CD4-positive, alpha-beta memory T cell (primary cell): ENCODE results near the gene KIAA0513. TPM values are rescaled to one million over a fixed set of nuclear protein-coding genes. Genes with fewer than 3 reads are reported as not detected.
A peak's percentile ranks its signal among the peaks of the same experiment; 100 is the strongest.

ENCODE experiments used
- CTCF ChIA-PET: fragments of 350-600 bp; sonication (Branson Sonifier 250); formaldehyde crosslinking; loops from one replicate; lab custom pipeline; 2021; ENCODE audit warnings: inconsistent platforms; ENCODE audit not compliant: partially characterized antibody; lab: Charles Lee
- POLR2A ChIA-PET: fragments of 350-600 bp; sonication (Branson Sonifier 250); formaldehyde crosslinking; loops from one replicate; lab custom pipeline; 2021; ENCODE audit not compliant: partially characterized antibody; lab: Charles Lee
- DNase-seq, 5 donors: peaks; one replicate each; pipeline versions ENCODE4 v3.0.0 to v3.0.0-alpha.2; 2020 to 2022; ENCODE audit warnings: mixed read lengths in 1 of 5
- H3K27ac ChIP-seq: one replicate; pipeline ENCODE4 v1.7.0; 2013; ENCODE audit warnings: low read depth, low read length
- H3K27me3 ChIP-seq: 2 replicates; pipeline ENCODE4 v1.7.0; 2013; ENCODE audit warnings: mild to moderate bottlenecking, low read length, moderate library complexity; ENCODE audit not compliant: insufficient read depth
- H3K36me3 ChIP-seq: 2 replicates; pipeline ENCODE4 v1.7.0; 2013; ENCODE audit warnings: mild to moderate bottlenecking, low read length, moderate library complexity; ENCODE audit not compliant: insufficient read depth
- H3K4me1 ChIP-seq: 2 replicates; pipeline ENCODE4 v1.7.0; 2013; ENCODE audit warnings: mild to moderate bottlenecking, low read length, moderate library complexity; ENCODE audit not compliant: insufficient read depth
- H3K4me3 ChIP-seq, 2 donors: one replicate each; pipeline ENCODE4 v1.7.0; 2013; ENCODE audit warnings: low read length in 2 of 2, mild to moderate bottlenecking in 1 of 2
- H3K9me3 ChIP-seq, 2 donors: one replicate each; pipeline ENCODE4 v1.7.0; 2013; ENCODE audit warnings: low read length in 2 of 2, control low read depth in 1 of 2; ENCODE audit not compliant: control insufficient read depth in 1 of 2
- H3K27ac Mint-ChIP-seq, 7 donors: one replicate each; pipeline ENCODE4 v1.8.0; 2020 to 2021; ENCODE audit warnings: mixed read lengths in 7 of 7, mild to moderate bottlenecking in 6 of 7, inconsistent platforms in 3 of 7, moderate library complexity in 3 of 7
- H3K27me3 Mint-ChIP-seq, 2 donors: one replicate each; pipeline ENCODE4 v1.8.0; 2020 to 2021; ENCODE audit warnings: mixed read lengths in 2 of 2
- H3K36me3 Mint-ChIP-seq, 2 donors: one replicate each; pipeline ENCODE4 v1.8.0; 2020 to 2021; ENCODE audit warnings: mixed read lengths in 2 of 2, inconsistent platforms in 1 of 2, mild to moderate bottlenecking in 1 of 2
- H3K4me1 Mint-ChIP-seq, 4 donors: one replicate each; pipeline ENCODE4 v1.8.0; 2020 to 2021; ENCODE audit warnings: mixed read lengths in 4 of 4, mild to moderate bottlenecking in 1 of 4
- H3K4me3 Mint-ChIP-seq, 8 donors: one replicate each; pipeline ENCODE4 v1.8.0; 2020 to 2021; ENCODE audit warnings: mixed read lengths in 8 of 8, mild to moderate bottlenecking in 7 of 8, moderate library complexity in 6 of 8, inconsistent platforms in 3 of 8
- H3K9me3 Mint-ChIP-seq, 8 donors: one replicate each; pipeline ENCODE4 v1.8.0; 2020 to 2021; ENCODE audit warnings: mixed read lengths in 8 of 8, mild to moderate bottlenecking in 5 of 8, inconsistent platforms in 3 of 8, moderate library complexity in 1 of 8
- intact Hi-C: fragments of 100-400 bp; cut with micrococcal nuclease; formaldehyde crosslinking; loops from one replicate; pipeline ENCODE4 v1.15.1; 2023
- polyA plus RNA-seq, 2 donors: library from polyadenylated mRNA; unstranded; fragments of 300-500 nt; fragmentation: Illumina TruSeq; gene quantifications; one replicate each; pipeline ENCODE4 v1.2.3, GENCODE V29; 2021
- total RNA-seq, 2 experiments: library from RNA; stranded (reverse); gene quantifications; one replicate each; pipeline ENCODE4 v1.2.3, GENCODE V29; 2021

KIAA0513 gene
- total and polyA plus RNA-seq, 4 experiments from 2014 or later = 1.3 to 19.0 (median 14.8) TPM

- ChIA-PET POLR2A (no interaction called here), CTCF (interaction anchor here (3.5 kb wide), 1 partner anchor 8 kb away, joined by 26 read pairs; no protein-coding TSS in a partner anchor)
- no peak overlapping the region for H3K4me3 Mint-ChIP-seq
- intact Hi-C loops = no loop called here
- Histone ChIP-seq H3K27me3 (no peaks in the 10 kb centered on the region), H3K27ac (no peak overlapping the region), H3K9me3 (no peaks in the 10 kb centered on the region), H3K4me3 (no peak overlapping the region), H3K4me1 (peaks cover 37% of the 10 kb centered on the region), H3K36me3 (no peaks in the 10 kb centered on the region)
- H3K9me3 Mint-ChIP-seq = no peaks in the 10 kb centered on the region
- H3K27me3 Mint-ChIP-seq = no peaks in the 10 kb centered on the region
- DNase-seq = no peak
- H3K4me1 Mint-ChIP-seq = peaks cover 18 to 39% (median 28%) of the 10 kb centered on the region in 4 donors
- peak overlapping the region in 1 of 7 donors; percentile 18 for H3K27ac Mint-ChIP-seq
- H3K36me3 Mint-ChIP-seq = no peaks in the 10 kb centered on the region
Observed at GRCh38 chr16:85107083-85107482, 79.5 kb downstream of the KIAA0513 start.

- no peak for DNase-seq
- Histone ChIP-seq H3K27ac (no peak overlapping the region), H3K4me1 (peaks cover 33% of the 10 kb centered on the region), H3K27me3 (no peaks in the 10 kb centered on the region), H3K36me3 (no peaks in the 10 kb centered on the region), H3K4me3 (no peak overlapping the region), H3K9me3 (no peaks in the 10 kb centered on the region)
- Mint-ChIP-seq H3K27me3 (no peaks in the 10 kb centered on the region), H3K9me3 (no peaks in the 10 kb centered on the region), H3K4me3 (no peak overlapping the region), H3K36me3 (no peaks in the 10 kb centered on the region), H3K27ac (peak overlapping the region in 3 of 7 donors; percentile 18 to 59 (median 19)), H3K4me1 (peaks cover 17 to 38% (median 26%) of the 10 kb centered on the region in 4 donors)
- ChIA-PET CTCF (no interaction called here), POLR2A (no interaction called here)
- intact Hi-C loops = no loop called here
Observed at GRCh38 chr16:85107532-85107931, 79.9 kb downstream of the KIAA0513 start.

GRCh38 chr16:85110105-85110504, 82.5 kb downstream of the KIAA0513 start:
- DNase-seq = no peak
- no peaks in the 10 kb centered on the region for H3K9me3 ChIP-seq
- H3K36me3 Mint-ChIP-seq = no peaks in the 10 kb centered on the region
- no peaks in the 10 kb centered on the region for H3K27me3 Mint-ChIP-seq
- CTCF ChIA-PET = interaction anchor here (1.0 kb wide), 1 partner anchor 24 kb away, joined by 5 read pairs; no protein-coding TSS in a partner anchor
- POLR2A ChIA-PET = no interaction called here
- no peaks in the 10 kb centered on the region for H3K36me3 ChIP-seq
- H3K9me3 Mint-ChIP-seq = no peaks in the 10 kb centered on the region
- no peak overlapping the region for H3K4me3 Mint-ChIP-seq
- H3K27ac Mint-ChIP-seq = no peak overlapping the region
- no peak overlapping the region for H3K27ac ChIP-seq
- peaks cover 12% of the 10 kb centered on the region for H3K4me1 ChIP-seq
- H3K4me3 ChIP-seq = no peak overlapping the region
- intact Hi-C loops = no loop called here
- no peaks in the 10 kb centered on the region for H3K27me3 ChIP-seq
- H3K4me1 Mint-ChIP-seq = peaks cover 7 to 18% (median 12%) of the 10 kb centered on the region in 4 donors

- Mint-ChIP-seq H3K27ac (peak overlapping the region in 1 of 7 donors; percentile 81), H3K27me3 (no peaks in the 10 kb centered on the region), H3K9me3 (no peaks in the 10 kb centered on the region), H3K36me3 (no peaks in the 10 kb centered on the region), H3K4me3 (no peak overlapping the region), H3K4me1 (peaks cover 3 to 9% (median 8%) of the 10 kb centered on the region in 4 donors)
- Histone ChIP-seq H3K27me3 (no peaks in the 10 kb centered on the region), H3K36me3 (no peaks in the 10 kb centered on the region), H3K9me3 (no peaks in the 10 kb centered on the region), H3K27ac (no peak overlapping the region), H3K4me1 (peaks cover 9% of the 10 kb centered on the region), H3K4me3 (no peak overlapping the region)
- no peak for DNase-seq
- intact Hi-C loops = no loop called here
- POLR2A ChIA-PET = no interaction called here
- CTCF ChIA-PET = no interaction called here
Observed at GRCh38 chr16:85111184-85111583, 83.6 kb downstream of the KIAA0513 start.

GRCh38 chr16:85112364-85112763, 84.8 kb downstream of the KIAA0513 start, which contains the start of gene CIBAR2:
CIBAR2 (minus strand) TSS chr16:85112472; CDS start chr16:85112352, 120 bp downstream.
- H3K4me3 Mint-ChIP-seq = peak within 1 kb of the TSS in 1 of 8 donors; percentile 44

GRCh38 chr16:85113168-85113733, 85.7 kb downstream of the KIAA0513 start:
- Mint-ChIP-seq H3K27ac (peak overlapping the region in 3 of 7 donors; percentile 5 to 19 (median 13)), H3K4me1 (peaks cover 3 to 13% (median 9%) of the 10 kb centered on the region in 4 donors), H3K36me3 (no peaks in the 10 kb centered on the region), H3K27me3 (no peaks in the 10 kb centered on the region), H3K9me3 (peaks cover 0 to 2% (median 0%) of the 10 kb centered on the region in 8 donors), H3K4me3 (no peak overlapping the region)
- Histone ChIP-seq H3K27ac (no peak overlapping the region), H3K27me3 (no peaks in the 10 kb centered on the region), H3K4me1 (peaks cover 9% of the 10 kb centered on the region), H3K4me3 (no peak overlapping the region), H3K36me3 (no peaks in the 10 kb centered on the region), H3K9me3 (no peaks in the 10 kb centered on the region)
- DNase-seq = no peak
- CTCF ChIA-PET = interaction anchor here (0.8 to 2.7 kb wide), 6 partner anchors 8 to 142 kb away, joined by 3 to 26 read pairs (median 4); no protein-coding TSS in a partner anchor
- intact Hi-C loops = no loop called here
- POLR2A ChIA-PET = no interaction called here

More at GRCh38 chr16:85112364-85112763, 84.8 kb downstream of the KIAA0513 start, which contains the start of gene CIBAR2:
- H3K27me3 ChIP-seq = no peaks in the 10 kb centered on the region
- no peak within 1 kb of the TSS for H3K27ac ChIP-seq
- peak within 1 kb of the TSS in 3 of 7 donors; percentile 5 to 19 (median 13) for H3K27ac Mint-ChIP-seq
- peaks cover 9% of the 10 kb centered on the region for H3K4me1 ChIP-seq
- intact Hi-C loops = no loop called here
- no peak for DNase-seq
- ChIA-PET CTCF (interaction anchor here (0.8 to 1.5 kb wide), 4 partner anchors 8 to 141 kb away, joined by 3 to 5 read pairs (median 4); no protein-coding TSS in a partner anchor), POLR2A (no interaction called here)
- H3K4me3 ChIP-seq = no peak within 1 kb of the TSS
- H3K27me3 Mint-ChIP-seq = no peaks in the 10 kb centered on the region
- H3K36me3 ChIP-seq = no peaks in the 10 kb centered on the region
- H3K9me3 Mint-ChIP-seq = no peaks in the 10 kb centered on the region
- H3K9me3 ChIP-seq = no peaks in the 10 kb centered on the region
- H3K36me3 Mint-ChIP-seq = no peaks in the 10 kb centered on the region
- H3K4me1 Mint-ChIP-seq = peaks cover 3 to 13% (median 9%) of the 10 kb centered on the region in 4 donors

GRCh38 chr16:85113913-85114312, 86.3 kb downstream of the KIAA0513 start:
- no peaks in the 10 kb centered on the region for H3K27me3 ChIP-seq
- no peak overlapping the region for H3K4me3 Mint-ChIP-seq

More at GRCh38 chr16:85113913-85114312, 86.3 kb downstream of the KIAA0513 start:
- ChIA-PET CTCF (interaction anchor here (2.7 kb wide), 1 partner anchor 8 kb away, joined by 26 read pairs; no protein-coding TSS in a partner anchor), POLR2A (interaction anchor here (1.1 kb wide), 1 partner anchor 80 kb away, joined by 3 read pairs; no protein-coding TSS in a partner anchor)
- H3K27ac Mint-ChIP-seq = peak overlapping the region in 1 of 7 donors; percentile 8
- peaks cover 3 to 13% (median 9%) of the 10 kb centered on the region in 4 donors for H3K4me1 Mint-ChIP-seq
- intact Hi-C loops = no loop called here
- peaks cover 0 to 2% (median 0%) of the 10 kb centered on the region in 8 donors for H3K9me3 Mint-ChIP-seq
- Histone ChIP-seq H3K4me1 (peaks cover 9% of the 10 kb centered on the region), H3K36me3 (no peaks in the 10 kb centered on the region), H3K4me3 (no peak overlapping the region), H3K27ac (no peak overlapping the region), H3K9me3 (no peaks in the 10 kb centered on the region)
- DNase-seq = no peak
- no peaks in the 10 kb centered on the region for H3K36me3 Mint-ChIP-seq
- no peaks in the 10 kb centered on the region for H3K27me3 Mint-ChIP-seq
